HG03439 (cell line): ENCODE results near the gene ACTG1.

ENCODE experiments used
- ATAC-seq: cut with Tn5 transposase; IDR thresholded peaks from one replicate; pipeline ENCODE4 v1.9.1; 2021; ENCODE audit warnings: mild to moderate bottlenecking, moderate library complexity; ENCODE audit not compliant: unreplicated experiment

ACTG1 gene

DNA sequence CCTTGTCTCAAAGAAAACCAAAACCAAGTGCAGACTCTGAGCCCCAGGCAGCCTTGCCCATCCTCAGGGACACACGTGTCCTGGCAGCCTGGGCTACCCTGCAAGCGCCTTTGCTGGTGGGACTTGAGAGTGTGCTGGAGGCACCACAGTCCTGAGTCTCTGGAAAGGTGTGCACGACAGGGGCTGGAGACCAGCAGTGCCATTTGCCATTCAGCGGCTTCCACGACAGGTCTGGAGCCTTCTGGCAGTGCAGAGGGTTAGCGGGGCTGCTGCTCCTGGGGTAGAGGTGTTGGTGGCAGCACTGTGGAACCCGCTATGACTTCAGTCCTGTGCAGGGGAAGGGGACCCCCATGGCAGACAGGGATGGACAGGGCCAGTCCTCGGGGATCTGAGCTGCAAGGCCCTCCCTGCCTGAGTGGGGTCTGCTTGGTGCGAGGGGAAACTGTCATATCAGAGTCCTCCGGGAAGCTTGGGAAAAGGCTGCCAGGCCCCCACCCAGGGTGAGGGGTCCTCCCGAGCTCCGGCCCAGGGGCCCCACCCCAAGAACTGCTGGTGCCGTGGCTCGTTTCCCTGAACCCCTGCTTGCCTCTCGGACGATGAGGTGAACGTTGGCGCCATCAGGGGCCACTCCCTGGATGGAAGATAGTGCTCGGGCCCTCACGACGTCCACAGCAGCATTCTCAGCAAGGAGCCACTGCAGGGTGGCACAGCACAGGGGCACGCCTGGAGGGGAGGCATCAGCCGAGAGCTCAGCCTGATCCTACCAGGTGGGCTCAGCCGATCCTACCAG, 32.8 kb upstream of the ACTG1 start:
- no peak for ATAC-seq

DNA sequence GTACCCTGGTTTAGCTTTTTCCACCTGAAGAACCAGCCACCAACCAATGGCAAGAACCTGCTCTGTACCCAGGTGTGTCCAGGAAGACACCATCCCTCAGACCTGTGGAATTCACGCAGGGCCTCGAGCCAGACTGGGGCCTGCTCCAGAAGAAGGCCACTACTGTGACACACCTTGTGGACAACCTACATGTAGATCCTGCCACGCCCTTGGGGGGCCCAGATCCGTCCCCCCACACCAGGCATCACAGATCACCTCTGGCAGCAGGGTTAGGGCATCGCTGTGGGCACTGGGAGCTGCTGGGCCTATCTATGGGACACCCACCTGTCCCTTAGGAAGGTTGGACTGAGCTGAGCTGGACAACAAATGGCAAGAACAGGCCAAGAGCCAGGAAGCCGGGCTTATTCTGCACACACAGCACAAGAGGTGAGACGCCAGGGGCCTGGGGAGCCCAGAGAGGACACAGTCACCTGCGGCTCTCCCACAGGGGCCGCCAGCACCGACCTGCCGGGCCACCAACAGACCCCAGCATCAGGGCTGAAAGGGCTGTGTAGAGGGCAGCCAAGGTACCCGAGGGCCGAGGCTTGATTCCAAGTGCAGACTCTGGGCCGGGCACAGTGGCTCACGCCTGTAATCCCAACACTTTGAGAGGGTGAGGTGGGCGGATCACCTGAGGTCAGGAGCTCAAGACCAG, 31.8 kb upstream of the ACTG1 start:
- no peak for ATAC-seq

DNA sequence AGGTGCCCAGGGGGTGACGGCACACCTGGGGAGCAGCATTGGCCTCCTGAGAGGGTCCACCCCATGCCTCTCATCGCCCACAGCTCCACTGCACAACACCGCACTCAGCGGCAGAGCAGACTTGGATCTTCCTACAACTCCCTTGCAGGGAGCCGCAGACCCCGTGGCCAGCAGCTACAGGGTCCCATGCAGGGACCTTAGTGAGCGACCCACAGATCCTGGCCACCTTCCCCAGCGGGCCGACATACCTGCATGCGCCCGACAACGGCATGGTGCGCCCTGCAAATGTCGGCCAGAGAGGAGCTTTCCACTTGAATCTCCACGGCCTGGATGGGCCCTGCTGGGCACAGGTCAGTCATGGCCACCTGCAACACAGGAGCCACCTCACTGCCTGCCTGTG, 31.2 kb upstream of the ACTG1 start:
- ATAC-seq, result no peak

DNA sequence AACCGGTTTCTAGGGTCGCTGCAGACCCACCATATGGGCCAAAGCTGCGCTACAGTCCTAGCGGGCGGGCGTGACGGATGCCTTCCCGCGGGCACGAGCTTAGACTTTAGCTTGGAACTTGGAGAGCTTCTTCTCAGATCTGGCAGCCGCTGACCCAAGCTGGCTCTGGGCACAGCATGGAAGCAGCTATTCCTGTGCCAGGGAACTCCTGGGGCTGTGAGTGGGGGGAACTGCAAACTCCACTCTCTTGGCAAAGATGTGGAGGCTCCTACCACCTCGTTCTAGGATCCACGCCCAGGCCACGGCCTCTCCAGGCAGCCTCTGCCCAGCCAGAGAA, 30.7 kb upstream of the ACTG1 start:
- ATAC-seq, result no peak

DNA sequence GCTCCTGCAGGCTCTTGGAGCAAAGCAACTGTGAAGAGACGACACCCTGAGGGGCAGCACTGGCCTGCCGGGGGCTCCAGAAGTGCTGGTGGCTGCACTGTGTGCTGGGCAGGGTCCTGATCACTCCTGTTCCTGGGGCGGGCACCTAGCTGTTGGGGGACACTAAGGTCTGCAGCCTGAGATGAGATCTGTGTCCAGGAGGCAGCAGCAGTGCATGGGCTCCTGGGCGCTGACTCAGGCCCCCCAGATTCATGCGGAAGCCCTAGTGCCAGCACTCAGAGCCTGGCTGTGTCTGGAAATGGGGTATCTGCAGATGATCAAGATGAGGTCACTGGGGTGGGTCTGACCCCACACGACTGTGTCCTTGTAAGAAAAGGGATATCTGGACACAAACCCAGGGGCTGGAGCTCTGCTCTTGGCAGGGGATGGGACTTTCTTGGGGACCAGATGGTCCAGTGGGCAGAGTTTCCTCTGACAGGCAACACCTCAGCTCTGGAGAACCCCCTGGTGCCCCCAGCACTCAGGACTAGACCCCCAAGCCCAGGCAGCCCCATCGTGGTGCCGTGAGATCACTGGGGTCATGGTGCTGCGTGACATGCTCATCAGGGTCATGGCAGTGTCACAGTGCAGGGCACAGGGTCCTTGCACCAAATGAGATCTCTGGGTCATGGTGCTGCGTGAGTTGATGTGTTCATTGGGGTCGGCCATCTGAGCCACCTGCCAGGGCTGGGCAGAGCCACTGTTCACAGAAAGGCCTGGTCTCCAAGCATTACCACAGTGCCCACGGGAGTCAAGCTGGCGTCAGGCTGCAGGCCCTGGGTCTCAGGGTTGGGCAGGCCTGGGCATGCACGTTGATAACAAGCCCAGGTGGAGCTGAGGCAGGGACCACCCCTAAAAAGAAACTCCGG, 30.1 kb upstream of the ACTG1 start:
- no peak for ATAC-seq

DNA sequence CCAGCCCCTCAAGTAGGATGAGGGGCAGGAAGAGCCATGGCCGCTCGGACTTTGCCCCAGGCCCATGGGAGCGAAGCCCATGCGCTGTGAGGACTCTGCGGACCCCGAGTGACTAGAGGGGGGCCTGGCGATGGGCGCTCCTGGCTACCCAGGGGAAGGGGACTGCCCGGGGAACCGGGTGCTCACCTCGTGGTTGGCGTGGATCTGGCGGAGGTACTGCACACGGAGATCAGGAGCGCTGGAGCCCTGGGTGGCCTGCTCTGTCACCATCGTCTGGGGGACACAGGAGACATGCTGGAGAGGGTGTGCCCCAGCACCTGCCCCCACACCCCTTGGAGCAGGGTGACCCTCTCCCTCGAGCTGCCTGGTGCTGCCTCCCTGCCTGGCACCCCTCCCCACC, 28.5 kb upstream of the ACTG1 start:
- ATAC-seq, result no peak

DNA sequence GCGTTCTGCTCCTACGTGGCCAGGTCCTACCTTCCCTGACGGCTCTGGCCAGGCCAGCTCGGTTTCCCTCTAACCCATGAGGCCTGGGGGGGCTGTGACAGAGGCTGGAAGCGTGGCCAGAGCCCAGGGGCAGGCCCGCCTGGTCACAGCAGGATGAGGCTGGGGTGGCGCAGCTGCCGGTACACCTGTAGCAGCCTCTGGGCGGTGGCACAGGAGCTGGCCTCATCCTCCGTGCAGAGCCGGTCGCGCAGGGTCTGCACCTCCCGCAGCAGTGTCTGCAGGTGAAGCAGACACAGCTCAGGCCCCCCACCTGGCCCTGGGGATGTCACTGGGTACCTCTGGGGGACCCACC, 28.1 kb upstream of the ACTG1 start:
- no peak for ATAC-seq

DNA sequence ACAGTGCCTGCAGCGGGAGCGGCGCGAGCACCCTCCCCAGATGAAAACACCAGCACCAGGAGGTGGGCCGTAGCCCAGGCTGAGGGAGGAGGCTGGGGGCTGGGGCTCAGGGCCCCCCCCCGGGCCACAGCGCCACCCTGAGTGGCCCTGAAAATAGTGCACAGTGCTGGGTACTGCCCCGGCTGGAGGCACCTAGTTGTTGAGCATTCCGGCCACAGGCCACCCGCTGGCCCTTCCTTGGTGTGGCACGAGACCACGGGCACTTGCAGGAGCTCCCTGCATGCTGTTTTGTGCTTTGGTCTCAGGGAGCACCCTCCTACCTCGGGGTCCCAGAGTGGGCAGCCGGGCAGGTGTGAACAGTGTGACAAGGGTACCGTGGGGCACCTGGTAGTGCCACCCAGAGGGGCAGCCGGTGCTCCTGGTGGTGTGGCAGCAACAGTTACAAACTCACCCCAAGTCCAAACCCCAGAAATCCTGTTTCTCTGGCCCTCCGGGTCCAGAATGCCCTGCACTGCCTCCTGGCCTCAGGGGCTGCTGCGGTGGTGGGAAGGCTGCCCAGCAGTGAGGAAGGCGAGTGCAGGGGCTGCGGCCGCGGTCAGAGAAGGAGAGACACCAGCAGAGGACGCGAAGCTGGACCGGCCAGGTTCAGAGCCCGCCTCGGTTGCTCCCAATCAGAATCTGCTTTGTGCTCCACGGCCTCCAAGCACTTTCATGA, 27.5 kb upstream of the ACTG1 start:
- ATAC-seq, result no peak

DNA sequence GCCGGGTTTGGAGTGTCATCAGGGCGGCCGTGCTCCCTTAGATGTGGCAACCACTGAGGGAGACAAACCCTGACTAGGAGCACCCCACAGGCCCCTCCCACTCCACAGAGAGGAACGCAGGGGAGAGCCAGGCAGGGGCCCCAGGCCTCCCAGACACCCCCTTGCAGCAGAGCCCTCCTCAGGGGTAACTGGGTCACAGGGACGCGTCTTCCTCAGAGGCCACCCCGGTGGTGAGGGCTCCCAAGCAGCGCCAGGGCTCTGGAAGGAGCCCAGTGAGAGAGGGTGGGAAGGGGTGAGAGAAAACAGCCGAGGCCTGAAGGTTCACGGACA, 26.9 kb upstream of the ACTG1 start:
- ATAC-seq, result no peak

DNA sequence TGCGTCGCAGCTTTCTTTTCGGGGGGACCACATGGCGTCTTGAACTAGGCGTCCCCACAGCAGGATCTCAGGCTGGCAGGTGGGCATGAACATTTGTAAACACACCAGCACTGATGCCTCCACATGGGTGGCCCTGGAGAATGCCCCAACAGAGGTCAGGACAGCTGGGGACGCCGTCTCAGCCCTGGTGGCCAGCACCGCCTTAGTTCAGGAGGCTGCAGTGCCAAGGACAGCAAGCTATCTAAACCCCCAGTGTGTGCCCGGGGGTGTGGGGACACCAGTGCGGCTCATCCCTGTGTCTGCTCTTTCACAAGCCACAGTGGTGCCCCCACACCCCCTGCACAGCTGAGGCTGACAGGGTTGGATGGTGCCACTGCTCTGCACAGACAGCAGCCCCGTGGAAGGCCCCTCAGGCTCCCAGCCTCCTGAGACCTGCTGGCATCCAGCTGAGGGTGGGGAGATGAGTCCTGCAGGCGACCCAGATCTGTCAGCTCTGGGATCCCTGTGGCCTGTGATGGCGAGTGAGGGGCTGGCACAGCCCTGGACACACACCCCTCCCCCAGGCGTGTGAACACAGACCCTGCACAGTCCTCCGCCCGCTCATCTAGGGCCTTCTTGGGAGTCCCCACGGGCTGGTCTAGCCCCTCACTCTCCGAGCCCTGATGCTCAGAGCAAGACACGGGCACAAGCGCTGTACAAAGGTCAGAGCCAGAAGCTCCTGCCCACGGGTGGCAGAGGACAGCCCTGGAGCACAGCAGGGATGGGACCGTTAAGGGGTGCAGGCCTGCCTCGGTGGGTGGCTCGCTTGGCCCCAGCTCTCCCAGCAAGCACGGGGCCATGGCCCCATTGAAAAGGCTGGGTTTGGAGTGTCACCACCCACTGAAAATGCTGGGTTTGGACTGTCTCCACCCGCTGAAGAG, 26.3 kb upstream of the ACTG1 start:
- ATAC-seq, result no peak

DNA sequence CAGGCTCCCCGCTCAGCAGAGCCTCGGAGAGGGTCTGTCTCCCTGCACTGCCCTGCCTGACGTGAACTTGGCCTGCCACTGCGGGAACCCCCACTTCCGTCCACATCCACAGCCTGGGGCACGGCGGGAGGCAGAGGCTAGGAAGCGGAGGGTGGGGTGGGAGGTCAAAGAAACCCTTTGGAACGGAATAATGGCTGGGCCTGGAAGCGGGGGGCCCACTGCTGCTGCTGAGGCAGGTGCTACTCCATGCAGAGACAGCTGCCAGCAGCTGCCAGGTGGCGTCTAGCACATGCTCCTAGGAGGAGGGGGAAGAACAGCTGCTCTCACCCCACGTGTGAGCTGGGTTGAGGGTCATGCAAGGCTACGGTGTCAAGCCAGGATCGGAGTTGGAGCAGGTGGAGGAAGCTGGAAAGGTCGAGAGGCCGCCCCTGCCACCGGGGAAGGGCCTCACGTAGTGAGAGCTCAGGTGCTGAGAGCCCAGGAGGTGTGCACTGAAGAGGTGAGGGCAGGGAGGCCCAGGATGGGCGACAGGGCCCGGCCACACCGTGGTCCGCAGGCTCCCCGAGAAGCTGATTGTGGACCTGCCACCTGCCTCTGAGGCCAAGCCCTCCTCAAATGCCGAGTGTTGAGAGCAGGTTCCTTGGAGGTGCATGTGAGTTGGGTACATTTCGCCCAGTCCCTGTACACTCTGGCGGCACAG, 25.4 kb upstream of the ACTG1 start:
- no peak for ATAC-seq

DNA sequence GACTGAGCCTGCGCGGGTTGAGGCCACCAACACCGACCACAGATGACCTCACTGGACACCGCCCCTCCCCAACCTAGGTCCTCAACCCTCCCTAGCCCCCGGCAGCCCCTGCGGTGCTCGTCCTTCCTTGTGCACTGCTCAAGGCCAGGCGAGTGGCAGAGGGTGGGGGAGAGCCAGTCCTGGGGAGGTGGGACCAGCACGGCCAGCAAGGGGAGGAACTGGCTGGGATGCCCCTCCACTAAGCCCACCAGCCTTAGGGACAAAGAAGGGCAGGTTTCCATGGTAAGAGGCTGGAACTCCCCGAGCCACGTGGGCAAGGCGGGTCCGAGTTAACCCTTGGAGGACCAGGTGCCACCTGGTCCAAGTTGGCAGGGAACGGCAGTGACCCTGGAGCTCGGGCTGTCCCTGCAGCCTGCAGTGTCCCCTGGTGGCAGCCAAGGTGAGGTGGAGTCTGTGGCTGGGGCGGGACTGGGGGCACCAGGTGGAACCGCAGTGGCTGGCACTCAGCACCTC, 24.8 kb upstream of the ACTG1 start:
- ATAC-seq, result no peak

DNA sequence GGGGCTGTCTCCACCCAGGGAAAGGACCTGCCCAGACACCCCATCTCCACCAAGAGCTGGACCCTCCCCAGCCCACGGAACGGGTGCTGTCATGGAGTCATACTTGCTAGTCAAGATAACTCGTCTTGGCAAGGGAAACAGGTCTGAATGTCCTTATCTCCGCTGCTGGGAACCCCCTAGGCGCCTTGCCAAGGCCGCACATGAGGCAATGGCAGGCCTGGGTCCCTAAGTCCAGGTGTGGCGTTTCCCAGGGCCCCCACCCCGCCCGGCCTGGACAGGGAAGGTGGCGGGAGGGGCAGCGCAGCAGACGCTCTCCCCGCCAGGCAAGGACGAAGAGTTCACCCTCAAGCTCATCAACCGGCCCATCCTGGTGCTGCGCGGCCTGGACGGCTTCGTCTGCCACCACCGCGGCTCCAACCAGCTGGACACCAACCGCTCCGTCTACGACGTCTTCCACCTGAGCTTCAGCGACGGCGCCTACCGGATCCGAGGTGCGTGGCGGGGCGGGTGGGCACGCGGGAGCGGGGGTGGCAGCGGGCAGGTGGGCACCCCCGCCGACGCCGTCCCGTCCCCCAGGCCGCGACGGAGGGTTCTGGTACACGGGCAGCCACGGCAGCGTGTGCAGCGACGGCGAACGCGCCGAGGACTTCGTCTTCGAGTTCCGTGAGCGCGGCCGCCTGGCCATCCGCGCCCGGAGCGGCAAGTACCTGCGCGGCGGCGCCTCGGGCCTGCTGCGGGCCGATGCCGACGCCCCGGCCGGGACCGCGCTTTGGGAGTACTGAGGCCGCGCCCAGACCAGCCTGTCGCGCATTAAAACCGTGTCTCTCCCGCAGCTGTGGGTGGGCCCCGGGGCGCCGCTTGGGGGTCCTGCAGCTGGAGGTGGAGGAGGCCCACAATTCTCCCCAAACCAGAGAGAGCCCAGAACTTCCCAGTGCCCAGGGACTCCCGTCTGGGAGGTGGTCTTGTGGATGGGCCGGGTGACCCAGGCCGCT, 24.0 kb upstream of the ACTG1 start:
- ATAC-seq, result no peak

DNA sequence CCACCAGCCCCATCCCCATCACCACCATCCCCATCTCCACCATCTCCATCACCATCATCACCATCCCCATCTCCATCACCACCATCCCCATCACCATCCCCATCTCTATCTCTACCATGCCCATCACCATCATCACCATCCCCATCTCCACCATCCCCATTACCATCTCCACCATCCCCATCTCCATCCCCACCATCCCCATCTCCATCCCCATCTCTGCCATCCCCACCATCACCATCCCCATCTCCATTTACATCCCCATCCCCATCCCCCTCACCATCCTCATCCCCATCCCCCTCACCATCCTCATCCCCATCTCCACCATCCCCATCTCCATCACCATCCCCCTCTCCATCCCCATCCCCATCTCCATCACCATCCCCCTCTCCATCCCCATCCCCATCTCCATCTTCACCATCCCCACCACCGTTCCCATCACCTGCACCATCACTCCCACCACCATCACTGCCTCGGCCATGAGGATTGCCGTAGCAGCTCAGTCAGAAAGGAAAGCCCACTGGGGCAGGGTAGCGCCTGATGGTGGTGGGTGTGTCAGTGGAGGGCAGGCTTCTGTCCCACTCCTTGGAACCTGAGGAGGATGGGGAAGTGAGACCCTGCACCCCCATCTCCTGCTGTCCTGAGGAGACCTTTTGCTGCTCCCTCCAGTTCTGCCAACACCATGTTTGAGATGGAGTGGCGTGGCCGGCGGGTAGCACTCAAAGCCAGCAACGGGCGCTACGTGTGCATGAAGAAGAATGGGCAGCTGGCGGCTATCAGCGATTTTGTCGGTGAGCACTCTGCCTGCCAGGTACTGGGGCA, 23.1 kb upstream of the ACTG1 start:
- no peak for ATAC-seq

DNA sequence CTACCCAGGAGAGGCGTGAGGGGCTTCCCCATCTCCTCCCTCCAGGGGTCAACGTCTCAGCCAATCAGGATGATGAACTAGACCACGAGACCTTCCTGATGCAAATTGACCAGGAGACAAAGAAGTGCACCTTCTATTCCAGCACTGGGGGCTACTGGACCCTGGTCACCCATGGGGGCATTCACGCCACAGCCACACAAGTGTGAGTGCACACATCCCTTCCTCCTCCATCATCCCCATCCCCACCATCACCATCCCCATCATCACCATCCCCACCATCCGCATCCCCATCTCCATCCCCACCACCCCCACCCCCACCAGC, 22.4 kb upstream of the ACTG1 start:
- no peak for ATAC-seq

DNA sequence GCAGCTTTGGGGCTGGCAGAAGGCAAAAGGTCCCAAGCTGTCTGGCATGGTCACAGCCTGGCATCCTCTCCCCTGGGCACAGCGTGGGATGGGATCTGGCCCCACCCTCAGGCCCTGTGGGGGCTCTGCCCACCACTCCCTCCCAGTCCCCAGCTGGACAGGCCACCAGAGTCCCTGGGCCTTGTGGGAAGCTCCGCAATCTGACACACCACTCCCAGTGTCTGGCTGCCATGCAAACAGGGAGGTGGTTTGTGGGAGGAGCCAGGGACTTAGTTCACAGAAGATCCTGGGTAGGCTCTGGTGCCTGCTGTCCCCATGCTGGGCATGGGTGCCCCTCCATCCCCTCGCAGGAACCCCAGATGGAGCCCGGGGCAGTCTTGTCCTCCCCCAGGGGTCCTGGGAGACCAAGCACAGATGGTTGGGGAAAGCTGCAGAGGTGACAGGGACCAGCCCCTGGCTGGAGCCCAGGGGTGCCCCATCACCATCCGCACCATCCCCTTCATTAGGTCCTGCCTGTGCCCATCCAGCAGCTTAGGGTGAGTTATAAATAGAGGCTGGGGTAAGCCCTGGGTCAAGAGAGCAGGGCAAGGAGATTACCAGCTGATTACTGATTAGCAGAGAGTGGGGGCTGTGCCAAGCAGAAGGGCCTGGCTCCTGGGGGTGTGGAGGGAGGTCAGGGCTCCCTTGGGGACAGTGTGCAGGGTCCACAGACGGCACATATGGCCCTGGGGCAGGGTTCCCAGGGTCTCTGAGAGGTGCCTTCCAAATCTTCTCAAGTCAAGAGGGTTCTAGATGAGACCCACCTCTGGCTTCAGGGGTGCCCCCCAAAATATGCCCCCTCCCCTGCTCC, 21.8 kb upstream of the ACTG1 start:
- ATAC-seq, result no peak
